ENCODE results near the gene ABCD1.
A peak's percentile ranks its signal among the peaks of the same experiment; 100 is the strongest.
"Not testable (repeated sequence)": the region's sequence is repeated elsewhere in the genome, so short reads cannot be mapped to it uniquely, and the experiment has no call there.

ABCD1 gene

GRCh38 chrX:153701706-153702105, 22.9 kb upstream of the ABCD1 start:
- no peak for TF ChIP-seq CTCF (IDR thresholded peaks at IDR 0.05; ENCODE audit: low read depth, low read length)
- no peak overlapping the region for H3K4me3 ChIP-seq (ENCODE audit: low read depth, low read length)
- DNase-seq (ENCODE audit: low read depth, low spot score), result no peak
- in situ Hi-C loops (cut with HindIII; ENCODE audit: low sequenced_read_pairs), result no loop called here

GRCh38 chrX:153702336-153703035, 22.2 kb upstream of the ABCD1 start:
- in situ Hi-C loops (cut with HindIII; ENCODE audit: low sequenced_read_pairs), result no loop called here

GRCh38 chrX:153703036-153703370, 21.7 kb upstream of the ABCD1 start:
- H3K4me3 ChIP-seq (ENCODE audit: low read depth, low read length), result no peak overlapping the region
- peak; percentile 54 for DNase-seq (ENCODE audit: low read depth, low spot score)
- in situ Hi-C loops (cut with HindIII; ENCODE audit: low sequenced_read_pairs), result no loop called here
- TF ChIP-seq CTCF (IDR thresholded peaks at IDR 0.05; ENCODE audit: low read depth, low read length), result no peak

More at GRCh38 chrX:153702336-153703035, 22.2 kb upstream of the ABCD1 start:
- DNase-seq (ENCODE audit: low read depth, low spot score), result no peak
- no peak for TF ChIP-seq CTCF (IDR thresholded peaks at IDR 0.05; ENCODE audit: low read depth, low read length)
- H3K4me3 ChIP-seq (ENCODE audit: low read depth, low read length), result no peak overlapping the region

- no peak for TF ChIP-seq CTCF (IDR thresholded peaks at IDR 0.05; ENCODE audit: low read depth, low read length)
- H3K4me3 ChIP-seq (ENCODE audit: low read depth, low read length), result no peak overlapping the region
- in situ Hi-C loops (cut with HindIII; ENCODE audit: low sequenced_read_pairs), result no loop called here
- no peak for DNase-seq (ENCODE audit: low read depth, low spot score)
These were observed 20.6 kb upstream of the ABCD1 start for GRCh38 chrX:153704021-153704526.

- H3K4me3 ChIP-seq (ENCODE audit: low read depth, low read length); in situ Hi-C loops (cut with HindIII; ENCODE audit: low sequenced_read_pairs); DNase-seq (ENCODE audit: low read depth, low spot score): not testable (repeated sequence)
These were observed 19.8 kb upstream of the ABCD1 start for GRCh38 chrX:153704631-153705402.

GRCh38 chrX:153705403-153706060, 19.1 kb upstream of the ABCD1 start:
- DNase-seq (ENCODE audit: low read depth, low spot score); in situ Hi-C loops (cut with HindIII; ENCODE audit: low sequenced_read_pairs): not testable (repeated sequence)
- TF ChIP-seq CTCF (IDR thresholded peaks at IDR 0.05; ENCODE audit: low read depth, low read length), result peak; percentile 10

More at GRCh38 chrX:153705403-153706060, 19.1 kb upstream of the ABCD1 start:
- H3K4me3 ChIP-seq (ENCODE audit: low read depth, low read length), result not testable (repeated sequence)

Measured in astrocyte of the spinal cord (primary cell).